Tibial nerve (tissue), 3 donors: ENCODE measurements around the gene TSC22D4.

Source experiments
- POLR2A ChIP-seq, 2 donors: fragments of 450-650 bp; IDR thresholded peaks; one replicate each; pipeline ENCODE4 v1.6.1; 2017; ENCODE audit warnings: antibody characterized with exemption in 2 of 2, mild to moderate bottlenecking in 2 of 2, moderate library complexity in 2 of 2
- TF ChIP-seq, protein P1 (sequence below), 5 experiments: fragments of 200-600 bp in 3 of 5; fragments of 450-650 bp in 2 of 5; sonication (generic) in 3 of 5; IDR thresholded peaks; one replicate each; pipeline ENCODE4 v1.5.1; 2016 to 2019; ENCODE audit warnings: antibody characterized with exemption in 5 of 5, mild to moderate bottlenecking in 3 of 5, moderate library complexity in 2 of 5

DNA sequence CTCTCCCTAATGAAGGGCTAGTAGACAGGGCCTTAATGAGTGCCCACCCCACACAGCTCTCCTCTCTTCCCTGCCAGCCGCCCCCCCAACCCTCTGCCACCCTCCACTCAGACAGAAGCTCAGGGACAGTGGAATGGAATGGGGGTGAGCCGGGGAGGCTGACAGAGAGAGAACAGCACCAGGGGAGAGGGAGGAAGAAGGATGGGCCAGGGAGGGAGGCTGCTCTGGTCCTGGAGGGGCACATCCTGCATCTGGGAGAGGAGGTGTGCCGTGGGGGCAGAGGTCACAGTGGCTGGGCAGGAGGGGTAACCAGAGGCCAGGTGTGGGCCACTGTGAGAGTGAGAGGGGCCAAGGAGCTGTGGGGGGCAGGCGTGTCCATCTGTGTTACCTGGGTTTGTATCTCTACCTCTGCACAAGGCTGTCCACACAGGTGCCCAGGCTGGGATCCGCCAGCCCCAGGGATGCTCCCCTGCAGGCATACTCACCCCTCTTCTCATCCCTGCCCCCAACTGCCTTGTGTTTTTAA lies 7.2 kb upstream of the TSC22D4 start:
- TF ChIP-seq, protein P1, sequence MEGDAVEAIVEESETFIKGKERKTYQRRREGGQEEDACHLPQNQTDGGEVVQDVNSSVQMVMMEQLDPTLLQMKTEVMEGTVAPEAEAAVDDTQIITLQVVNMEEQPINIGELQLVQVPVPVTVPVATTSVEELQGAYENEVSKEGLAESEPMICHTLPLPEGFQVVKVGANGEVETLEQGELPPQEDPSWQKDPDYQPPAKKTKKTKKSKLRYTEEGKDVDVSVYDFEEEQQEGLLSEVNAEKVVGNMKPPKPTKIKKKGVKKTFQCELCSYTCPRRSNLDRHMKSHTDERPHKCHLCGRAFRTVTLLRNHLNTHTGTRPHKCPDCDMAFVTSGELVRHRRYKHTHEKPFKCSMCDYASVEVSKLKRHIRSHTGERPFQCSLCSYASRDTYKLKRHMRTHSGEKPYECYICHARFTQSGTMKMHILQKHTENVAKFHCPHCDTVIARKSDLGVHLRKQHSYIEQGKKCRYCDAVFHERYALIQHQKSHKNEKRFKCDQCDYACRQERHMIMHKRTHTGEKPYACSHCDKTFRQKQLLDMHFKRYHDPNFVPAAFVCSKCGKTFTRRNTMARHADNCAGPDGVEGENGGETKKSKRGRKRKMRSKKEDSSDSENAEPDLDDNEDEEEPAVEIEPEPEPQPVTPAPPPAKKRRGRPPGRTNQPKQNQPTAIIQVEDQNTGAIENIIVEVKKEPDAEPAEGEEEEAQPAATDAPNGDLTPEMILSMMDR (IDR thresholded peaks at IDR 0.05), result no peak
- no peak for TF ChIP-seq POLR2A (IDR thresholded peaks at IDR 0.05)
